ENCODE data around the gene ARHGAP6. TPM values are rescaled to one million over a fixed set of nuclear protein-coding genes. Genes with fewer than 3 reads are reported as not detected.

The ARHGAP6 gene
- total and polyA plus RNA-seq, 9 of the 15 experiments (the other 6 are each of a cell fraction or from before 2014, with no cell fraction given), result 12.5 to 63.6 (median 41.8) TPM

DNA sequence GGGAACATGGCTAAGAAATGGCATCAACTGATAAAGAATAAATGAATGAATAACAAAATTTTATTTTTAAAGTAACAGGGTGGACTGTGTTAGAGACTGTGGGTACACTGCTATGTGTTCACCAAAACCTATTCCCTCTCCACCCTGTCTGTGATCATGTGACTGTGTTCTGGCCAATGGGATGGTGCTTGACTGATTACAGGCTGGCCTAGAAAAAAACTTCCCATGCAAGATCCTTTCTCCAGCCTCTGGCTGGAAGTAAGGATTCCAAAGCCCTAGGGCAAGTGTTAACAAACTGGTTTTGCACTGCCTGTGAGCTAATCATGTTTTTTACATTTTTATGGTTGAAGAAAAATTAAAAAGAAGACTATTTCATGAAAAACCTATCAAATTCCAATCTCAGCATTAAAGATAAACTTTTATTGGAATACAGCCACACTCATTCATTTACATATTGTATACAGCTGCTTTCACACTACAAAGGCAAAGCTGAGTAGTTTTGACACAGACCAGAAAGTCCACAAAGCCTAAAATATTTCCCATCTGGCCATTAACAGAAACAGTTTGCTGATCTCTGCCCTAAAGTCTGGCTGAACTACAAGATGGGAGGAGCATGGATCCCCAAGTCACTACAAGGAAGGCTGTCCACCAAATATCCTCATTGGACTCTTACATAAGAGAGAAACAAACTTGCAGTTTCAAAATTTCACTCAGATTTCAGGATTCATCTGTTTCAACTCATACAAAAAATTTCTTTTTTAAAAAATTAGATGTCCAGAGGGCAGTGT, 133.2 kb downstream of the ARHGAP6 start (continued):
- TF ChIP-seq, protein P1, sequence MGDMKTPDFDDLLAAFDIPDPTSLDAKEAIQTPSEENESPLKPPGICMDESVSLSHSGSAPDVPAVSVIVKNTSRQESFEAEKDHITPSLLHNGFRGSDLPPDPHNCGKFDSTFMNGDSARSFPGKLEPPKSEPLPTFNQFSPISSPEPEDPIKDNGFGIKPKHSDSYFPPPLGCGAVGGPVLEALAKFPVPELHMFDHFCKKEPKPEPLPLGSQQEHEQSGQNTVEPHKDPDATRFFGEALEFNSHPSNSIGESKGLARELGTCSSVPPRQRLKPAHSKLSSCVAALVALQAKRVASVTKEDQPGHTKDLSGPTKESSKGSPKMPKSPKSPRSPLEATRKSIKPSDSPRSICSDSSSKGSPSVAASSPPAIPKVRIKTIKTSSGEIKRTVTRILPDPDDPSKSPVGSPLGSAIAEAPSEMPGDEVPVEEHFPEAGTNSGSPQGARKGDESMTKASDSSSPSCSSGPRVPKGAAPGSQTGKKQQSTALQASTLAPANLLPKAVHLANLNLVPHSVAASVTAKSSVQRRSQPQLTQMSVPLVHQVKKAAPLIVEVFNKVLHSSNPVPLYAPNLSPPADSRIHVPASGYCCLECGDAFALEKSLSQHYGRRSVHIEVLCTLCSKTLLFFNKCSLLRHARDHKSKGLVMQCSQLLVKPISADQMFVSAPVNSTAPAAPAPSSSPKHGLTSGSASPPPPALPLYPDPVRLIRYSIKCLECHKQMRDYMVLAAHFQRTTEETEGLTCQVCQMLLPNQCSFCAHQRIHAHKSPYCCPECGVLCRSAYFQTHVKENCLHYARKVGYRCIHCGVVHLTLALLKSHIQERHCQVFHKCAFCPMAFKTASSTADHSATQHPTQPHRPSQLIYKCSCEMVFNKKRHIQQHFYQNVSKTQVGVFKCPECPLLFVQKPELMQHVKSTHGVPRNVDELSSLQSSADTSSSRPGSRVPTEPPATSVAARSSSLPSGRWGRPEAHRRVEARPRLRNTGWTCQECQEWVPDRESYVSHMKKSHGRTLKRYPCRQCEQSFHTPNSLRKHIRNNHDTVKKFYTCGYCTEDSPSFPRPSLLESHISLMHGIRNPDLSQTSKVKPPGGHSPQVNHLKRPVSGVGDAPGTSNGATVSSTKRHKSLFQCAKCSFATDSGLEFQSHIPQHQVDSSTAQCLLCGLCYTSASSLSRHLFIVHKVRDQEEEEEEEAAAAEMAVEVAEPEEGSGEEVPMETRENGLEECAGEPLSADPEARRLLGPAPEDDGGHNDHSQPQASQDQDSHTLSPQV (IDR thresholded peaks at IDR 0.05), result peak; percentile 27; the same call in 1 of the 2 replicates
- peak; percentile 38 for TF ChIP-seq NFYB (IDR thresholded peaks at IDR 0.05; ENCODE audit: extremely low read depth, insufficient read length)
- TF ChIP-seq RAD51 (IDR thresholded peaks at IDR 0.05; ENCODE audit: borderline replicate concordance, low read depth), result peak; percentile 76; the same call in 1 of the 2 replicates

DNA sequence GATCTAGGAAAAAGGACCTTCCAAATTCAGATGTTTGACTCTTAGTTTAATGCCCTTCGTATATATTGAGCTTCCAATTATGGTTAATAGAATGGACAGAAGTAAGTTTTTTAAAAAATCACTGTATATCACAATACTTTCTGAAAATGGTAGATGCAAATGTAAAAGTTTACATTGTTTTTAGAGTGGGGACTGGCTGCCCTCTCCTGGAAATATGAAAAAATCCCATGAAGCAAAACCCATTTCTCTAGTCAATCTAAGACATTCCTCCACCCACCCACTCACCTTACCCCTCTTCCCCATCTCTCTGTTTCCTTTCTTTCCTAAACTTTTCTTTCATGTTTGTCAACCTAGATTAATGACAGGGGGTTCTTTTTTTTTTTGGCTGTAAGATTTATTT, 134.5 kb downstream of the ARHGAP6 start:
- intact Hi-C loops (cut with micrococcal nuclease), result loop anchor here (1.0 to 10.0 kb wide), 7 partner anchors 71 to 1342 kb away; partner anchors contain the start of gene MSL3
- ATAC-seq (peak; percentile 71), FAIRE-seq (peak; percentile 49), DNase-seq (ENCODE audit: extremely low read depth in 1 of 4, low spot score in 3 of 4) (peak in 3 of 4 experiments; percentile 15 to 44 (median 34))
- 0% methylated on average over 1 of the region's 1 CpG for WGBS (ENCODE audit: insufficient coverage, low coverage, missing lambda C conversion rate)
- in situ Hi-C loops (cut with MboI), result loop anchor here (5.0 to 25.0 kb wide), 3 partner anchors 236 to 1344 kb away; no protein-coding TSS in a partner anchor
- Histone ChIP-seq H3K27me3 (ENCODE audit: control insufficient read depth in 2 of 2, insufficient read depth in 2 of 2, low read length in 2 of 2) (no peaks in the 10 kb centered on the region), H3K4me3 (no peak overlapping the region), H3K9me1 (ENCODE audit: control insufficient read depth, insufficient read depth, low read length) (no peaks in the 10 kb centered on the region), H4K20me1 (replicated peaks; ENCODE audit: control insufficient read depth, insufficient read depth, low read length) (no peaks in the 10 kb centered on the region), H3K36me3 (ENCODE audit: control insufficient read depth, insufficient read depth, low read length) (no peaks in the 10 kb centered on the region), H3K4me1 (replicated peaks in 1 of 2; ENCODE audit: control insufficient read depth in 2 of 2, insufficient read depth in 2 of 2, low read length in 2 of 2) (peaks cover 0 to 20% of the 10 kb centered on the region in 2 experiments; a peak in 2 of 5 replicates), H2AFZ (ENCODE audit: low read depth, low read length) (no peak overlapping the region), H3K9ac (ENCODE audit: insufficient read depth in 1 of 2, low read depth in 2 of 2, low read length in 2 of 2) (no peak overlapping the region), H3K4me2 (ENCODE audit: insufficient read depth, low read length) (no peak overlapping the region), H3K9me3 (replicated peaks; ENCODE audit: control insufficient read depth, insufficient read depth, low read depth, low read length) (no peaks in the 10 kb centered on the region), H3K79me2 (ENCODE audit: control insufficient read depth, insufficient read depth, low read length) (no peaks in the 10 kb centered on the region), H3K27ac (ENCODE audit: extremely low read depth, low read depth, low read length) (no peak overlapping the region)
- BruUV-seq (replicated peaks), result no TSS peak
- CTCF ChIA-PET (ENCODE audit: low intra/inter-chr PET ratio), result interaction anchor here (1.0 to 6.3 kb wide), 5 partner anchors 149 to 1341 kb away, joined by 3 to 91 read pairs (median 5); no protein-coding TSS in a partner anchor
- POLR2A ChIA-PET, result interaction anchor here (0.5 kb wide), 1 partner anchor 386 kb away, joined by 3 read pairs; no protein-coding TSS in a partner anchor
- TF ChIP-seq FOSL1 (tag; conservative IDR thresholded peaks at IDR 0.05), result 0 out of 2 replicates have a peak, but pooled peaks have one; percentile 14
- no peak for TF ChIP-seq NR1H2 (CRISPR knock-in tag; IDR thresholded peaks at IDR 0.05)
- no peak for TF ChIP-seq PML (IDR thresholded peaks at IDR 0.05; ENCODE audit: low read length)
- 0 out of 2 replicates have a peak, but pooled peaks have one; percentile 15 for TF ChIP-seq ARID2 (IDR thresholded peaks at IDR 0.05)
- TF ChIP-seq SIRT6 (IDR thresholded peaks at IDR 0.05; ENCODE audit: low read depth, low read length), result no peak
- TF ChIP-seq RAD21 (CRISPR knock-in tag; conservative IDR thresholded peaks at IDR 0.05 in 1 of 2, IDR thresholded peaks at IDR 0.05 in 1 of 2), result peak; percentile 80 to 86
- TF ChIP-seq ZNF197 (CRISPR knock-in tag; IDR thresholded peaks at IDR 0.05; ENCODE audit: low read depth), result no peak
- no peak for TF ChIP-seq SPI1 (IDR thresholded peaks at IDR 0.05; ENCODE audit: borderline replicate concordance, low read depth, low read length)
- no peak for TF ChIP-seq XRCC3 (IDR thresholded peaks at IDR 0.05)
- TF ChIP-seq, protein P2, sequence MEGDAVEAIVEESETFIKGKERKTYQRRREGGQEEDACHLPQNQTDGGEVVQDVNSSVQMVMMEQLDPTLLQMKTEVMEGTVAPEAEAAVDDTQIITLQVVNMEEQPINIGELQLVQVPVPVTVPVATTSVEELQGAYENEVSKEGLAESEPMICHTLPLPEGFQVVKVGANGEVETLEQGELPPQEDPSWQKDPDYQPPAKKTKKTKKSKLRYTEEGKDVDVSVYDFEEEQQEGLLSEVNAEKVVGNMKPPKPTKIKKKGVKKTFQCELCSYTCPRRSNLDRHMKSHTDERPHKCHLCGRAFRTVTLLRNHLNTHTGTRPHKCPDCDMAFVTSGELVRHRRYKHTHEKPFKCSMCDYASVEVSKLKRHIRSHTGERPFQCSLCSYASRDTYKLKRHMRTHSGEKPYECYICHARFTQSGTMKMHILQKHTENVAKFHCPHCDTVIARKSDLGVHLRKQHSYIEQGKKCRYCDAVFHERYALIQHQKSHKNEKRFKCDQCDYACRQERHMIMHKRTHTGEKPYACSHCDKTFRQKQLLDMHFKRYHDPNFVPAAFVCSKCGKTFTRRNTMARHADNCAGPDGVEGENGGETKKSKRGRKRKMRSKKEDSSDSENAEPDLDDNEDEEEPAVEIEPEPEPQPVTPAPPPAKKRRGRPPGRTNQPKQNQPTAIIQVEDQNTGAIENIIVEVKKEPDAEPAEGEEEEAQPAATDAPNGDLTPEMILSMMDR (IDR thresholded peaks at IDR 0.05 in 2 of 3, conservative IDR thresholded peaks at IDR 0.05 in 1 of 3; ENCODE audit: insufficient read depth in 2 of 3, low read depth in 1 of 3, low read length in 3 of 3), result peak; percentile 42 to 70 (median 49); a peak in 4 of 6 replicates
